K562 (cell line): ENCODE measurements around the gene INCENP. TPM values are rescaled to one million over a fixed set of nuclear protein-coding genes. Genes with fewer than 3 reads are reported as not detected.
A peak's percentile ranks its signal among the peaks of the same experiment; 100 is the strongest.

ENCODE experiments used
- CXXC5 ChIP-seq: fragments of 250-450 bp; sonication (Bioruptor Pico); IDR thresholded peaks from 2 replicates; pipeline ENCODE4 v1.8.0; 2022; ENCODE audit warnings: inconsistent platforms, mild to moderate bottlenecking, moderate library complexity
- ETV6 ChIP-seq, 3 experiments: fragments of 150-350 bp in 1 of 3; sonication (generic) in 1 of 3; formaldehyde crosslinking in 1 of 3; IDR thresholded peaks; 2 replicates each; pipeline versions ENCODE4 v1.6.1 to v1.8.0; 2014 to 2022; ENCODE audit warnings: borderline replicate concordance in 2 of 3, low read depth in 2 of 3, antibody characterized with exemption in 1 of 3, low read length in 1 of 3, mild to moderate bottlenecking in 1 of 3, missing genetic modification reagents in 1 of 3
- FOXM1 ChIP-seq, 2 experiments: fragments of 450-650 bp in 1 of 2; sonication (generic) in 1 of 2; formaldehyde crosslinking in 1 of 2; IDR thresholded peaks; 2 replicates each; pipeline versions ENCODE4 v1.6.1 to v1.9.0; 2017 to 2022; ENCODE audit warnings: low read depth in 2 of 2, mild to moderate bottlenecking in 2 of 2, missing genetic modification reagents in 1 of 2, moderate library complexity in 1 of 2
- MAX ChIP-seq: sonication (generic); formaldehyde crosslinking; IDR thresholded peaks from 2 replicates; pipeline ENCODE4 v1.9.0; 2022; ENCODE audit warnings: mild to moderate bottlenecking, missing genetic modification reagents
- NFIC ChIP-seq: fragments of 450-650 bp; IDR thresholded peaks from 2 replicates; pipeline ENCODE4 v1.6.1; 2017; ENCODE audit warnings: mild to moderate bottlenecking, inconsistent platforms
- TBP ChIP-seq: optimal IDR thresholded peaks from 2 replicates; pipeline ENCODE3; 2011; ENCODE audit warnings: low read depth, low read length, improper control_type of control experiment
- TRIM24 ChIP-seq, 2 experiments: fragments of 450-650 bp; IDR thresholded peaks; 2 replicates each; pipeline ENCODE4 v1.6.1; 2016
- ZBTB7A ChIP-seq: IDR thresholded peaks from 2 replicates; pipeline ENCODE4 v1.6.1; 2011; ENCODE audit warnings: low read depth, mild to moderate bottlenecking, low read length, moderate library complexity, borderline replicate concordance; ENCODE audit not compliant: control insufficient read depth
- ZFP91 ChIP-seq: sonication (generic); formaldehyde crosslinking; IDR thresholded peaks from 2 replicates; pipeline ENCODE4 v1.8.0; 2022; ENCODE audit warnings: mild to moderate bottlenecking, missing genetic modification reagents
- ZNF175 ChIP-seq: fragments of 200-800 bp; sonication (Bioruptor generic); IDR thresholded peaks from 2 replicates; pipeline ENCODE4 v1.6.1; 2016; ENCODE audit warnings: low read depth, mild to moderate bottlenecking, missing genetic modification characterization, missing compliant biosample characterization
- ZNF217 ChIP-seq: sonication (generic); formaldehyde crosslinking; IDR thresholded peaks from 2 replicates; pipeline ENCODE4 v1.8.0; 2022; ENCODE audit warnings: mild to moderate bottlenecking, missing genetic modification reagents
- ZNF224 ChIP-seq: sonication (generic); formaldehyde crosslinking; IDR thresholded peaks from 2 replicates; pipeline ENCODE4 v1.8.0; 2022; ENCODE audit warnings: mild to moderate bottlenecking, missing genetic modification reagents
- polyA plus RNA-seq, 8 experiments: library from polyadenylated mRNA; depleted of rRNA in 4 of 8; stranded (reverse) in 5 of 8; unstranded in 3 of 8; fragments of >200 nt; fragmentation: Nextera tagmentation in 2 of 8; fragmentation: Illumina TruSeq in 1 of 8; extraction: Ambion mirVana in 2 of 8; extraction: Trizol in 1 of 8; gene quantifications; 2 replicates each; pipeline versions ENCODE4 v1.2.1 to v1.2.3, GENCODE V29; 2011 to 2014; ENCODE audit warnings: inconsistent platforms in 1 of 8, missing spikeins in 1 of 8
- total RNA-seq, 7 experiments: library from RNA; depleted of rRNA in 6 of 7; stranded (reverse); fragments of >200 nt in 6 of 7; fragmentation: Illumina TruSeq in 2 of 7; extraction: Trizol in 2 of 7; gene quantifications; 2 replicates each; pipeline versions ENCODE4 v1.2.1 to v1.2.3, GENCODE V29; 2011 to 2021; ENCODE audit warnings: low replicate concordance in 1 of 7

INCENP gene
- total and polyA plus RNA-seq, 9 of the 15 experiments (the other 6 are each of a cell fraction or from before 2014, with no cell fraction given): 1.1 to 97.9 (median 28.2) TPM

GRCh38 chr11:62123669-62124185 is at the start of gene INCENP (continued):
- TF ChIP-seq ZFP91 (CRISPR knock-in tag) (no peak), FOXM1 (IDR thresholded peaks at IDR 0.05; ENCODE audit: low read depth) (peak; percentile 100), FOXM1 (CRISPR knock-in tag; IDR thresholded peaks at IDR 0.05; ENCODE audit: low read depth) (peak; percentile 98; the same call in 1 of the 2 replicates), ZNF175 (CRISPR knock-in tag) (no peak), TRIM24 (IDR thresholded peaks at IDR 0.05) (no peak), ZBTB7A (peak; percentile 48; the same call in 1 of the 2 replicates), ETV6 (IDR thresholded peaks at IDR 0.05; ENCODE audit: borderline replicate concordance in 1 of 2, low read depth in 2 of 2, low read length in 1 of 2) (no peak), ETV6 (CRISPR knock-in tag; IDR thresholded peaks at IDR 0.05; ENCODE audit: borderline replicate concordance) (no peak), ZNF217 (CRISPR knock-in tag) (no peak), TBP (peak; percentile 59), ZNF224 (CRISPR knock-in tag) (no peak), NFIC (peak; percentile 61), MAX (CRISPR knock-in tag) (0 out of 2 replicates have a peak, but pooled peaks have one; percentile 21), CXXC5 (peak; percentile 80)
